Measurements from ENCODE around the gene CTBP1. TPM values are rescaled to one million over a fixed set of nuclear protein-coding genes. Genes with fewer than 3 reads are reported as not detected.
"Not testable (repeated sequence)": the region's sequence is repeated elsewhere in the genome, so short reads cannot be mapped to it uniquely, and the experiment has no call there.

Gene CTBP1
- total RNA-seq, 1 donor from 2014 or later = 203 TPM

DNA sequence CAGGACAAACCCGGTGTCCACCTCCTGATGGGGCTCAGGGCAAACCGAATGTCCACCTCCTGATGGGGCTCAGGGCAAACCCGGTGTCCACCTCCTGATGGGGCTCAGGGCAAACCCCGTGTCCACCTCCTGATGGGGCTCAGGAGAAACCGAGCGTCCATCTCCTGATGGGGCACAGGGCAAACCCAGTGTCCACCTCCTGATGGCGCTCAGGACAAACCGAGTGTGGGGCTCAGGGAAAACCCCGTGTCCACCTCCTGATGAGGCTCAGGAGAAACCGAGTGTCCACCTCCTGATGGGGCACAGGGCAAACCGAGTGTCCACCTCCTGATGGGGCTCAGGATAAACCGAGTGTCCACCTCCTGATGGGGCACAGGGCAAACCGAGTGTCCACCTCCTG is 12.1 kb downstream of the CTBP1 start:
- H3K27ac Mint-ChIP-seq; H3K4me1 Mint-ChIP-seq (ENCODE audit: low read depth); H3K4me3 Mint-ChIP-seq; intact Hi-C loops (cut with micrococcal nuclease); DNase-seq (ENCODE audit: low spot score); H3K27me3 Mint-ChIP-seq (ENCODE audit: insufficient read depth); H3K9me3 Mint-ChIP-seq: not testable (repeated sequence)
- H3K36me3 Mint-ChIP-seq (ENCODE audit: low read depth) = peaks cover 36% of the 10 kb centered on the region

GRCh38 chr4:1236103-1236641 is 12.8 kb downstream of the CTBP1 start:
- Mint-ChIP-seq H3K27me3 (ENCODE audit: insufficient read depth) (no peaks in the 10 kb centered on the region), H3K4me3 (no peak overlapping the region), H3K9me3 (no peaks in the 10 kb centered on the region), H3K36me3 (ENCODE audit: low read depth) (peaks cover 36% of the 10 kb centered on the region), H3K4me1 (ENCODE audit: low read depth) (no peaks in the 10 kb centered on the region), H3K27ac (no peak overlapping the region)
- no peak for DNase-seq (ENCODE audit: low spot score)
- intact Hi-C loops (cut with micrococcal nuclease) = no loop called here

GRCh38 chr4:1235381-1236102 is 13.4 kb downstream of the CTBP1 start:
- Mint-ChIP-seq H3K27ac (no peak overlapping the region), H3K4me3 (no peak overlapping the region), H3K4me1 (ENCODE audit: low read depth) (no peaks in the 10 kb centered on the region), H3K27me3 (ENCODE audit: insufficient read depth) (no peaks in the 10 kb centered on the region), H3K36me3 (ENCODE audit: low read depth) (peaks cover 36% of the 10 kb centered on the region), H3K9me3 (no peaks in the 10 kb centered on the region)
- no peak for DNase-seq (ENCODE audit: low spot score)
- intact Hi-C loops (cut with micrococcal nuclease) = no loop called here

DNA sequence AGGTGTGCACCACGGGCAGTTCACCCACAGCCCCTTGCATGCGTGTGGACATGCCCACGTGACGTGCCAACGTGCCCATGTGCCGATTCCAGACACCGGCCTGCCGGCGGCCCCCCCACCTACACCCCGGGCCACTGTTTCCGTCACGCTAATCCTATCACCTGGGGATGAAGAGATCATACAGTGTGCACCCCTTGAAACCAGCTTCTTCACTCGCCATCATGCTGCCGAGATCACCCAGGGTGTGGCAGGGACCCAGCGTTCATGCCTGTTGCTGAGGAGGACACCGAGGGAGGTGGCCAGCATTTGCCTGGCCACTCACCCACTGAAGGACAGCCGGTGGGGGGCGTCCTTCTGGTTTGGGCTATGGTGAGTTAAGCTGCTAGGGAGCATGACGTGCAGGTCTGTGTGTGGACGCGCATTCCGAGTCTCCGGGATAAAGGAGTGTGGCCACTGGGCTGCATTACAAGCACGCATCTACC is 14.1 kb downstream of the CTBP1 start:
- no peak for DNase-seq (ENCODE audit: low spot score)
- H3K27ac Mint-ChIP-seq = no peak overlapping the region
- H3K27me3 Mint-ChIP-seq (ENCODE audit: insufficient read depth) = no peaks in the 10 kb centered on the region
- H3K4me3 Mint-ChIP-seq = no peak overlapping the region
- no peaks in the 10 kb centered on the region for H3K9me3 Mint-ChIP-seq
- peaks cover 36% of the 10 kb centered on the region for H3K36me3 Mint-ChIP-seq (ENCODE audit: low read depth)
- no peaks in the 10 kb centered on the region for H3K4me1 Mint-ChIP-seq (ENCODE audit: low read depth)
- intact Hi-C loops (cut with micrococcal nuclease) = no loop called here

DNA sequence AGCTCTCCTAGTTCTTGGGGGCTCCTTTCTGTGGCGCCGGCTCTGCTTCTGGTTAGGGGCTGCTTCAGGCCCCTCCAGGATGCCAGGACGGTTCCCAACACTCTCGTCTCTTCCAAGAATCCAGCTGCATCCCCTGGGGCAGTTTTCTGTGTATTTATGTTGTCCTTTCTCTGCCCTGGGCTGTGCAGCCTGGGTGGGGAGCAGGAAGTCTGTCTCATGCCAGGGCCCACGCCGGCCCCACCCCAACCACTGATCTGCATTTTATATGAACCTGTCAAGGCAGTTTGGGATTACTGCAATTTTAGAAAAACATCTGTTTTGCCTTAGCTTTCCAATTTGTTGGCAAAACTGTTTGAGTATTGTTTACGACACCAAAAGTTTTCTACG is 14.6 kb downstream of the CTBP1 start:
- Mint-ChIP-seq H3K4me3 (no peak overlapping the region), H3K27ac (no peak overlapping the region), H3K27me3 (ENCODE audit: insufficient read depth) (no peaks in the 10 kb centered on the region), H3K9me3 (no peaks in the 10 kb centered on the region), H3K36me3 (ENCODE audit: low read depth) (peaks cover 36% of the 10 kb centered on the region), H3K4me1 (ENCODE audit: low read depth) (no peaks in the 10 kb centered on the region)
- intact Hi-C loops (cut with micrococcal nuclease) = no loop called here
- no peak for DNase-seq (ENCODE audit: low spot score)

DNA sequence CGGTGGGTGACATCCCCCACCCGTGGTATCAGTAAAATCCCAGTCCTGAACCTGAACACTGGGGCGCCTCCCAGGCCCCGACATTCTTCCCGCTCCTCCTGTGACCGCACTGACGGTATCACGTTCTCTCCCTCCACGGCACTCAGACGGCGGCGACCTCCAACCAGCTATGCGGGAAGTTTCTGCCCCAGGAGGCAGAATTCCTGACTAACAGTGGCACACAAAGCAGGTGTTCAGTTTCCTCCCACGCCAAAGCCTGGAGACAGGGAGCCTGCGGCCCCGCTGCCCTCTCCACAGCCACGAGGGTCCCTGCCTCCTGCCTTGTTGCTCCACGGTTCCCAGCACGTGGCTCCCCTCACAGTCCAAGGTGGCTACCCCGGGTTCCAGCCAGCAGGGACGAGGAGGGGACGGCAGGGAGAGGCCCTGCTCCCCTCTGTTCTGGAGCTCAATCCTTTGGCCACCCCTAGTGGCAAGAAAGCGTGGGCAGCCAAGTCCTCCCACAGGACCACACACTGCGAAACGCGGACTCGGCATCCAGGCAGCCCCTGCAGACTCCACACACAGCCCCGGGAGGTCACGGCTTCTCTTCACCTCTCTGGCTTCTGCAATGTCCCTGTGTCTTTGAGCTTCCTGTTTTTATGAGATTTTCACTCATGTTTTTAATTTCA is 15.2 kb downstream of the CTBP1 start:
- intact Hi-C loops (cut with micrococcal nuclease) = no loop called here
- H3K36me3 Mint-ChIP-seq (ENCODE audit: low read depth) = peaks cover 34% of the 10 kb centered on the region

GRCh38 chr4:1232661-1233621 is 16.0 kb downstream of the CTBP1 start:
- Mint-ChIP-seq H3K27ac (peak overlapping the region; percentile 40), H3K9me3 (no peaks in the 10 kb centered on the region), H3K27me3 (ENCODE audit: insufficient read depth) (no peaks in the 10 kb centered on the region), H3K36me3 (ENCODE audit: low read depth) (peaks cover 31% of the 10 kb centered on the region), H3K4me3 (no peak overlapping the region), H3K4me1 (ENCODE audit: low read depth) (no peaks in the 10 kb centered on the region)
- DNase-seq (ENCODE audit: low spot score) = no peak
- intact Hi-C loops (cut with micrococcal nuclease) = no loop called here

More for the DNA sequence above, 15.2 kb downstream of the CTBP1 start:
- H3K9me3 Mint-ChIP-seq = no peaks in the 10 kb centered on the region
- DNase-seq (ENCODE audit: low spot score) = no peak
- H3K27ac Mint-ChIP-seq = no peak overlapping the region
- no peak overlapping the region for H3K4me3 Mint-ChIP-seq
- no peaks in the 10 kb centered on the region for H3K27me3 Mint-ChIP-seq (ENCODE audit: insufficient read depth)
- no peaks in the 10 kb centered on the region for H3K4me1 Mint-ChIP-seq (ENCODE audit: low read depth)

DNA sequence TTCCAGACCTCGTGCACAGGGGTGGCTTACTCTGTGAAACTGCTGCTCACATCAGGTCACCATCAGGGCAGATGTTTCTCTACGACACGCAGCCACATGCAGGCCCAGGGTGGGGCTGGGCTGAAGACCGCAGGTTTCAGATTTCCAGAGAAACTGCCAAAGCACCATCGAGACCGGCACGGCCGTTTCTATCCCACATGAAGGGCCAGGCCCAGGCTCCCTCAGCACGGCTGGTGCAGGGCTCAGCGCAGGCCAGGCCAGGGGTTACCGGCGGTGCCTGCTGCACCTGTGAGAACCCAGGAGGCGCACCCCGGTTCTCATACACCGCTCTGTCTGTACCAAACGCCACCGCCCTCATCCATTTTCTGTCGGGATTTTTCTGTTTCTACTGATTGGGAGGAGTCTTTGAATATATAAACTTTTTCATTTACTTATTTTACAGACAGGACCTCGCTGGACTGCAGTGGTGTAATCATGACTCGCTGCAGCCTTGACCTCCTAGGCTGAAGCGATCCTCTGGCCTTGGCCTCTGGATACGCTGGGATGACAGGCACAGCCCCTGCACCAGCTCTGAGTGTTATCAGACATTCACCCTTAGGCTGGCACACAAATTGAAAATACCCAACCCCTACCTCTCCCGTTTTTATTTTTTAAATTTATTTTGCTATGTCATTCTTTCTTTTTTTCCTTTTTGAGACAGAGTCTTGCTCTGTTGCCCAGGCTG is 17.1 kb downstream of the CTBP1 start:
- DNase-seq (ENCODE audit: low spot score) = no peak
- peaks cover 43% of the 10 kb centered on the region for H3K36me3 Mint-ChIP-seq (ENCODE audit: low read depth)
- H3K9me3 Mint-ChIP-seq = no peaks in the 10 kb centered on the region
- H3K4me3 Mint-ChIP-seq = no peak overlapping the region
- no peaks in the 10 kb centered on the region for H3K27me3 Mint-ChIP-seq (ENCODE audit: insufficient read depth)
- H3K27ac Mint-ChIP-seq = peak overlapping the region; percentile 40
- intact Hi-C loops (cut with micrococcal nuclease) = no loop called here
- H3K4me1 Mint-ChIP-seq (ENCODE audit: low read depth) = no peaks in the 10 kb centered on the region

DNA sequence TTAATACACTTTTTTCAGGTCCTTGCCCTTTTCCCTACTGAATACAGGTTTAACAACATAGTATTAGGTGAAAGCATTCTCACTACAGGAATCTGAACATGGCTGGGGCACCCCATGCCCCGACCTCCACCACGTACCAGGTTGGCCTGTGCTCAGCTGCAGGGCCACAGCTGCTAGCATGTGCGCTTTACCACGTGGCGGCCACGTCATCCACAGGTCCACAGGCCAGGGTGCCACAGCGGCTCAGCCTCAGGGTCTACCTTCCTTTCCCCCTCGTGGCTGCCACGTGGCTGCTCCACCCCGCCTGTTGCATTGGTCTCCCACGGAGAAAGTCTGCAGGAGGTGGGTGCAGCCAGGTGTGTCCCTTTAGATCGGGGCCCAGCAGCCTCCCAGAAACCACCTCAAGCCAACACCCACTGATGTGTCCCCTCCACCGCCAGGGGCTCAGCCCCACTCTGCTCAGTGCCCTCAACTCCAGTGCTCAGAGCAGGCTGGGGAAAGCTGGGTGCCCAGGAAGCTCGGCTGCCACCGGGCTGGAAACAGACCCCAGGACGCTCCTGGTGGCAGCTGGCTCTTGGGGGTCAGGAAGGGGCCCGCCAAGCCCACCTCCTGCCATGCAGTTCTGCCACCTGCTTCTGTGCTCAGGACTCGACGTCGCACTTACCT is 17.8 kb downstream of the CTBP1 start:
- H3K27me3 Mint-ChIP-seq (ENCODE audit: insufficient read depth) = no peaks in the 10 kb centered on the region
- H3K27ac Mint-ChIP-seq = no peak overlapping the region
- H3K4me3 Mint-ChIP-seq = no peak overlapping the region
- no peaks in the 10 kb centered on the region for H3K4me1 Mint-ChIP-seq (ENCODE audit: low read depth)
- intact Hi-C loops (cut with micrococcal nuclease) = no loop called here
- H3K9me3 Mint-ChIP-seq = no peaks in the 10 kb centered on the region
- DNase-seq (ENCODE audit: low spot score) = no peak
- peaks cover 44% of the 10 kb centered on the region for H3K36me3 Mint-ChIP-seq (ENCODE audit: low read depth)

- Mint-ChIP-seq H3K4me3 (no peak overlapping the region), H3K36me3 (ENCODE audit: low read depth) (peaks cover 39% of the 10 kb centered on the region), H3K9me3 (no peaks in the 10 kb centered on the region), H3K4me1 (ENCODE audit: low read depth) (no peaks in the 10 kb centered on the region), H3K27ac (no peak overlapping the region), H3K27me3 (ENCODE audit: insufficient read depth) (no peaks in the 10 kb centered on the region)
- intact Hi-C loops (cut with micrococcal nuclease) = no loop called here
- no peak for DNase-seq (ENCODE audit: low spot score)
Observed at GRCh38 chr4:1230316-1230715, 18.6 kb downstream of the CTBP1 start.

GRCh38 chr4:1229117-1229849 is 19.6 kb downstream of the CTBP1 start:
- H3K27ac Mint-ChIP-seq = no peak overlapping the region
- intact Hi-C loops (cut with micrococcal nuclease) = no loop called here
- no peaks in the 10 kb centered on the region for H3K27me3 Mint-ChIP-seq (ENCODE audit: insufficient read depth)
- no peaks in the 10 kb centered on the region for H3K9me3 Mint-ChIP-seq
- H3K4me3 Mint-ChIP-seq = no peak overlapping the region
- no peaks in the 10 kb centered on the region for H3K4me1 Mint-ChIP-seq (ENCODE audit: low read depth)
- H3K36me3 Mint-ChIP-seq (ENCODE audit: low read depth) = peaks cover 37% of the 10 kb centered on the region
- no peak for DNase-seq (ENCODE audit: low spot score)

Data from activated T-helper 1 cell treated with anti-CD3 and anti-CD28 coated beads, Interleukin-12 subunit alpha, Interleukin-12 subunit beta, Interleukin-2, Interleukin-4 antibody, amounts not matched to agents 30 ng/mL and 10 ng/mL and 1 ng/mL, durations not matched to agents 14 hours and 24 hours and 36 hours (primary cell).